Right renal cortex interstitium (tissue), 3 donors: ENCODE results near the gene ZSWIM1. TPM values are rescaled to one million over a fixed set of nuclear protein-coding genes. Genes with fewer than 3 reads are reported as not detected.
"Not testable (repeated sequence)": the region's sequence is repeated elsewhere in the genome, so short reads cannot be mapped to it uniquely, and the experiment has no call there.

Experiments used
- DNase-seq, 3 donors: peaks; one replicate each; pipeline ENCODE4 v3.0.0-alpha.2; 2013; ENCODE audit warnings: low read depth in 3 of 3, low spot score in 2 of 3
- polyA plus RNA-seq, 3 donors: library from polyadenylated mRNA; unstranded; fragments of 120-200 nt; gene quantifications; one replicate each; pipeline ENCODE4 v1.2.1, GENCODE V29; 2013; ENCODE audit not compliant: insufficient read length in 3 of 3

Gene ZSWIM1
- polyA plus RNA-seq, 3 donors = 13.4 to 16.0 (median 14.8) TPM

GRCh38 chr20:45924391-45925261 is 43.6 kb downstream of the ZSWIM1 start:
- no peak for DNase-seq

DNA sequence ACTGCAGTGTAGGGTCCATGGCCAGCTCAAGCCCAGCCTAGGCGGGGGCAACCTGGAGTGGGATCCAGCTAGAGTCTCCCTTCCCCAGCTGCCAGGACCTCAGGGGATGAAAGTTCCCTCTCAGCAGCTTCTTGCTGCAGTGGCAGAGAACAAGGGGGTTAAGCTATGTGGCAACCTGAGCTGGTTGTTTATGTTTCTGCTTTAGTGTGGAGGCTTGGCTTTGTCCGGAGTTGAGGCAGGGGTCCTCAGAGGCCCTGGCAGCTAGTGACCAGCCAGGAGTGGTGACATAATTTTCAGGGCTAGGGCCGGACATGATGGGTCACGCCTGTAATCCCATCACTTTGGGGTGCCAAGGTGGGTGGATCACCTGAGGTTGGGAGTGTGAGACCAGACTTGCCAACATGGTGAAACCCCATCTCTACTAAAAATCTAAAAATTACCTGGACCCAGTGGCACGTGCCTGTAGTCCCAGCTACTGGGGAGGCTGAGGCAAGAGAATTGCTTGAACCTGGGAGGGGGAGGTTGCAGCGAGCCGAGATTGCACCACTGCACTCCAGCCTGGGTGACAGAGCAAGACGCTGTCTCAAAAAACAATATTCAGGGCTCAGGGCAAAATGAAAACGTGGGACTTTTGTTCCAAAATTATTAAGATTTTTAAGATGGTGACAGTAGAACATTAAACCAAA is 44.9 kb downstream of the ZSWIM1 start:
- DNase-seq = no peak

- DNase-seq = no peak
Observed at GRCh38 chr20:45926731-45927070, 45.7 kb downstream of the ZSWIM1 start.

- no peak for DNase-seq
Observed at GRCh38 chr20:45927071-45927878, 46.2 kb downstream of the ZSWIM1 start.

DNA sequence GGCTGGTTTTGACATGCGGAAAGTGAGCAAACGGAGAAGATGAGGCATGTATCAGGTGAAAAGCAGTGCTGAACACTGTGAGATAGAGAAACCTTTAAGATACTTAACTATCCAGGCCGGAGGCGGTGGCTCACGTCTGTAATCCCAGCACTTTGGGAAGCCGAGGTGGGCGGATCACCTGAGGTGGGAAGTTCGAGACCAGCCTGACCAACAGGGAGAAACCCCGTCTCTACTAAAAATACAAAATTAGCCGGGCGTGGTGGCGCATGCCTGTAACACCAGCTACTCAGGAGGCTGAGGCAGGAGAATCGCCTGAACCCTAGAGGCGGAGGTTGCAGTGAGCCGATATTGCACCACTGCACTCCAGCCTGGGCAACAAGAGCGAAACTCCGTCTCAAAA is 50.7 kb downstream of the ZSWIM1 start:
- DNase-seq = not testable (repeated sequence)

DNA sequence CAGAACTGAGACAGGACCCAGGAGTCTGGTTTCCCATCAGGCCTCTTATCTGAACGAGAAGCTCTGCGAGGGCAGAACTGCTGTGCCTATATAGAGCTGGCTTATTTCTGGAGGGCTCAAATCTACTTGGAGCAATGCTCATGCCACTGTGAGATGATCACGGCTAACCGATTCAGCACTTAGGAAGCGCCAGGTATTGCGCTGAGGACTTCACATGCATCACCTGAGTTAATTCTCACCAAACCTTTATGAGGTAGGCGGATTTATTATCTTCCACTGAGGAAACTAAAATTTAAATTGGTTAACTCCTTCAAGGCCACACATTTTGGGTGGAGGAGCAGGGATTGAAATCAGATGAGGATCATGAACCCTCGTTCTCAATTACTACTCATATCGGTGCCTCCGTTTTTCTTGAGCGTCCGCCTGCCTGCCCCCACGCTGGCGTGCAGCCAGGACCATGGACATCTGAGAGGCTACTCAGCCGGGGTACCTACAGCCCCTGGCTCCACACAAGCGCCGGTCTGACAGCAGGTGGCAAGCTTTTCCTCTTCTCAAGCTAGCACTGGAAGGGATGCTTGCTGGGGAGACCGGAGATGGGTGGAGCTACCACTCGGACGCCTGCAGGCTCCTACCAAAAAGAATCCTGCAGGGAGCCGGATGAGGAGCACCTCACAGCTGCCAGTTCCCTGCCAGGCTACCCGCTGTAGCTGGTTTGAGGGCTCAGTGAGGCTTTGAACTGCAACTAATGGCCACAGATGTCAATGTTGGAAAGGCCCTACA is 52.4 kb downstream of the ZSWIM1 start:
- DNase-seq = peak in 2 of 3 donors; percentile 29 to 64

DNA sequence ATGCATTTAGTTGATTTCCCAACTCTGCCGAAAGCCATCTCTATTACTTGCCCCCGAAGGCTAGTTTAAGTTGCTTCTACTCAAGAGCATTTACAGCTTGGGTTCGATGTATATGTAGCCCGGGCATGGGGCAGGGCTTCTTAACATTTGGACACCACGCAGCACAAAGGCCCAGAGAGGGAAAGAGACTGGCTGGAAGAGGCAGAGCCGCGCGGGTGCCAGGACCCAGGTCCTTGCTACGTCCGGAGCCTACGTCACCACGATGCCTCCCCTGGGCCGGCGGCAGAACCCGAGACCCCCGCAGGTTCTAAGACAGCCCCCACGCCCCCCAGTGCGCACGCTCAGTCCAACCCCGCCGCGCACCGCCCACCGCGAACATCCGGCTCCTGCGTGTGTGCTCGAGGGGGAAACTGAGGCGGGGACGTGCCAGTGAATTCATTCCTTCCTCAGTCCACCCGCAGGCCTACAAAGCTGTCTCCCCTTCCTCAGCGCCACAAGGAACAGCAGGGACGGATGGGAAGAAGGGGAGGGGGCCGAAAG is 53.1 kb downstream of the ZSWIM1 start:
- DNase-seq = peak in 2 of 3 donors; percentile 29 to 39

Other genes with a start within 250 kb of the ZSWIM1 start
- gene WFDC9, start 249.9 kb upstream of the ZSWIM1 start, polyA plus RNA-seq = not detected
- gene WFDC11, start 211.0 kb upstream of the ZSWIM1 start, polyA plus RNA-seq = not detected
- gene WFDC13, start 179.2 kb upstream of the ZSWIM1 start, polyA plus RNA-seq = not detected
- not detected for gene WFDC10B, start 176.2 kb upstream of the ZSWIM1 start, polyA plus RNA-seq
- gene SPINT4, start 158.9 kb upstream of the ZSWIM1 start, polyA plus RNA-seq = not detected
- 1 to 10 TPM; 1.4 to 2.0 (median 1.9) TPM for gene WFDC3, start 89.3 kb upstream of the ZSWIM1 start, polyA plus RNA-seq
- 10 to 100 TPM; 35.2 to 39.0 (median 35.6) TPM for gene DNTTIP1, start 89.3 kb upstream of the ZSWIM1 start, polyA plus RNA-seq
- gene UBE2C, start 68.6 kb upstream of the ZSWIM1 start, polyA plus RNA-seq = 10 to 100 TPM; 62.5 to 67.2 (median 66.1) TPM
- under 1 TPM in 2 of 3 donors, not detected in 1; 0.40 to 0.68 TPM for gene TNNC2, start 53.9 kb upstream of the ZSWIM1 start, polyA plus RNA-seq
- gene SNX21, start 47.4 kb upstream of the ZSWIM1 start, polyA plus RNA-seq = 10 to 100 TPM in 2 of 3 donors, 1 to 10 TPM in 1; 9.8 to 10.9 (median 10.3) TPM
- 10 to 100 TPM; 18.7 to 23.7 (median 20.9) TPM for gene ACOT8, start 23.8 kb upstream of the ZSWIM1 start, polyA plus RNA-seq
- 1 to 10 TPM; 5.3 to 5.8 (median 5.6) TPM for gene ZSWIM3, start 23.6 kb upstream of the ZSWIM1 start, polyA plus RNA-seq
- 1 to 10 TPM; 2.0 to 3.2 (median 3.0) TPM for gene SPATA25, start 6.4 kb downstream of the ZSWIM1 start, polyA plus RNA-seq
- 1 to 10 TPM; 4.3 to 6.0 (median 5.5) TPM for gene NEURL2, start 10.0 kb downstream of the ZSWIM1 start, polyA plus RNA-seq
- gene CTSA, start 10.1 kb downstream of the ZSWIM1 start, polyA plus RNA-seq = 100 to 1,000 TPM; 116 to 134 (median 118) TPM
- 100 to 1,000 TPM; 129 to 133 (median 131) TPM for gene PLTP, start 30.9 kb downstream of the ZSWIM1 start, polyA plus RNA-seq
- 10 to 100 TPM; 41.3 to 47.1 (median 45.2) TPM for gene PCIF1, start 53.5 kb downstream of the ZSWIM1 start, polyA plus RNA-seq
- gene ZNF335, start 91.0 kb downstream of the ZSWIM1 start, polyA plus RNA-seq = 10 to 100 TPM; 10.2 to 10.9 (median 10.5) TPM
- gene MMP9, start 127.7 kb downstream of the ZSWIM1 start, polyA plus RNA-seq = under 1 TPM; 0.31 to 0.57 (median 0.54) TPM
- gene SLC12A5, start 148.0 kb downstream of the ZSWIM1 start, polyA plus RNA-seq = 1 to 10 TPM; 1.0 to 1.8 (median 1.2) TPM
- gene NCOA5, start 208.7 kb downstream of the ZSWIM1 start, polyA plus RNA-seq = 10 to 100 TPM; 55.1 to 57.7 (median 57.0) TPM
- 1 to 10 TPM; 5.8 to 6.5 (median 5.9) TPM for gene CD40, start 237.1 kb downstream of the ZSWIM1 start, polyA plus RNA-seq